Gastrocnemius medialis (tissue), 4 donors: Measurements from ENCODE around the gene SKIC8.

Experiments used
- POLR2A ChIP-seq, 2 donors: fragments of 450-650 bp; IDR thresholded peaks; one replicate each; pipeline ENCODE4 v1.6.1; 2017; ENCODE audit warnings: antibody characterized with exemption in 2 of 2, mild to moderate bottlenecking in 2 of 2, moderate library complexity in 2 of 2
- TF ChIP-seq, protein P1 (sequence below), 5 experiments: fragments of 450-650 bp in 3 of 5; fragments of 200-600 bp in 2 of 5; sonication (generic) in 2 of 5; IDR thresholded peaks in 4 of 5; conservative IDR thresholded peaks in 1 of 5; 1 replicate in 4 of 5; 2 replicates in 1 of 5; pipeline ENCODE4 v1.5.1; 2016 to 2019; ENCODE audit warnings: antibody characterized with exemption in 5 of 5, mild to moderate bottlenecking in 3 of 5, moderate library complexity in 3 of 5

DNA sequence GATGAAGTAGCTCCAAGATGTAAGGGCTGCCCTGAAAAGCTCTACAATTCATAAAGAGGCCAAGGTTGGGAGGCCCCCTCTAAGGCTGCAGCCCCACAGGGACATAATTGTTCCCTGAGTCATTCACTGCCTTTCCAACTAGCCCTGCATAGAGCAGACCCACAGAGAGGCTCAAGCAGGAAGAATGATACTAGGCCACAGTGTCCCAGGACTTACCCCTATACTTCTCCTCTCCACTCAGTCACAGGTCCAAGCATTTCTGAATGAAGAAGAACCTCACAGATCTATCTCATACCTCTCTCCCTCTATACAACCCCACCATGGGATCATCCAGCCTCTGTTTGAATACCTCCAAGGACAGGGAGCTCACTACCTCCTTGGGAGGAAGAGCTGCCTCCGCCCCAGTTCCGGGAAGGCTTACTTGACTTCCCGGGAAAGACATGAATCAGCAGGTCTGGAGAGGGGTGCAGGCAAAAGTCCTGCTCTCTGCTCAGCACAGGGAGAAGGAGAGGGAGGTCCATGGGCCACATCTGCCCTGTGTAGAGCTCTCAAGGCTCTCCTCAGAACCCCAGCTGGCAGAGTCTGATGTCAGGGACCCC lies 6.9 kb upstream of the SKIC8 start:
- TF ChIP-seq, protein P1, sequence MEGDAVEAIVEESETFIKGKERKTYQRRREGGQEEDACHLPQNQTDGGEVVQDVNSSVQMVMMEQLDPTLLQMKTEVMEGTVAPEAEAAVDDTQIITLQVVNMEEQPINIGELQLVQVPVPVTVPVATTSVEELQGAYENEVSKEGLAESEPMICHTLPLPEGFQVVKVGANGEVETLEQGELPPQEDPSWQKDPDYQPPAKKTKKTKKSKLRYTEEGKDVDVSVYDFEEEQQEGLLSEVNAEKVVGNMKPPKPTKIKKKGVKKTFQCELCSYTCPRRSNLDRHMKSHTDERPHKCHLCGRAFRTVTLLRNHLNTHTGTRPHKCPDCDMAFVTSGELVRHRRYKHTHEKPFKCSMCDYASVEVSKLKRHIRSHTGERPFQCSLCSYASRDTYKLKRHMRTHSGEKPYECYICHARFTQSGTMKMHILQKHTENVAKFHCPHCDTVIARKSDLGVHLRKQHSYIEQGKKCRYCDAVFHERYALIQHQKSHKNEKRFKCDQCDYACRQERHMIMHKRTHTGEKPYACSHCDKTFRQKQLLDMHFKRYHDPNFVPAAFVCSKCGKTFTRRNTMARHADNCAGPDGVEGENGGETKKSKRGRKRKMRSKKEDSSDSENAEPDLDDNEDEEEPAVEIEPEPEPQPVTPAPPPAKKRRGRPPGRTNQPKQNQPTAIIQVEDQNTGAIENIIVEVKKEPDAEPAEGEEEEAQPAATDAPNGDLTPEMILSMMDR (IDR thresholded peaks at IDR 0.05 in 4 of 5, conservative IDR thresholded peaks at IDR 0.05 in 1 of 5) = no peak
- TF ChIP-seq POLR2A (IDR thresholded peaks at IDR 0.05) = no peak
